GM23338 (cell line): Measurements from ENCODE around the gene COL4A2. TPM values are rescaled to one million over a fixed set of nuclear protein-coding genes. Genes with fewer than 3 reads are reported as not detected.

Source experiments
- ATAC-seq: fragments of 200-7000 bp; cut with Tn5 transposase; 3 replicates; pipeline ENCODE4 v1.9.1; 2020
- DNase-seq: peaks from one replicate; pipeline ENCODE4 v3.0.0-alpha.2; 2015; ENCODE audit warnings: low spot score
- H2AFZ ChIP-seq: fragments of 200-600 bp; sonication (generic); 2 replicates; pipeline ENCODE4 v1.8.0; 2016; ENCODE audit warnings: antibody characterized with exemption, mild to moderate bottlenecking, moderate library complexity
- H3F3A ChIP-seq: fragments of 200-600 bp; sonication (generic); replicated peaks from 2 replicates; pipeline ENCODE4 v1.8.0; 2017; ENCODE audit warnings: antibody characterized with exemption, mixed run types, low read depth
- H3K27ac ChIP-seq: fragments of 200-600 bp; sonication (generic); 2 replicates; pipeline ENCODE4 v1.6.1; 2016; ENCODE audit warnings: low read depth
- H3K27me3 ChIP-seq: fragments of 200-600 bp; sonication (generic); 2 replicates; pipeline ENCODE4 v1.8.0; 2016; ENCODE audit warnings: mild to moderate bottlenecking, mixed run types, moderate library complexity; ENCODE audit not compliant: insufficient read depth
- H3K36me3 ChIP-seq: fragments of 200-600 bp; sonication (generic); 2 replicates; pipeline ENCODE4 v1.8.0; 2016; ENCODE audit warnings: mild to moderate bottlenecking; ENCODE audit not compliant: insufficient read depth
- H3K4me1 ChIP-seq: fragments of 200-600 bp; sonication (generic); 2 replicates; pipeline ENCODE4 v1.8.0; 2016; ENCODE audit warnings: mild to moderate bottlenecking, moderate library complexity; ENCODE audit not compliant: insufficient read depth
- H3K4me2 ChIP-seq: fragments of 200-600 bp; sonication (generic); 2 replicates; pipeline ENCODE4 v1.7.1; 2017; ENCODE audit warnings: mixed run types
- H3K4me3 ChIP-seq: fragments of 200-600 bp; sonication (generic); 2 replicates; pipeline ENCODE4 v1.6.1; 2016; ENCODE audit warnings: mixed run types
- H3K79me2 ChIP-seq: fragments of 200-600 bp; sonication (generic); replicated peaks from 2 replicates; pipeline ENCODE4 v1.8.0; 2017; ENCODE audit warnings: mild to moderate bottlenecking; ENCODE audit not compliant: insufficient read depth
- H3K9me2 ChIP-seq: fragments of 200-600 bp; sonication (generic); 2 replicates; pipeline ENCODE4 v1.8.0; 2017; ENCODE audit not compliant: insufficient read depth
- H4K20me1 ChIP-seq: fragments of 200-600 bp; sonication (generic); replicated peaks from 2 replicates; pipeline ENCODE4 v1.8.0; 2017; ENCODE audit warnings: mild to moderate bottlenecking; ENCODE audit not compliant: insufficient read depth
- H3K27ac Mint-ChIP-seq: 2 replicates; pipeline ENCODE4 v1.8.0; 2020; ENCODE audit warnings: inconsistent platforms, mild to moderate bottlenecking, moderate library complexity, mixed read lengths
- H3K27me3 Mint-ChIP-seq: 3 replicates; pipeline ENCODE4 v1.8.0; 2022; ENCODE audit warnings: low read depth, mild to moderate bottlenecking, moderate library complexity, mixed read lengths, inconsistent platforms; ENCODE audit not compliant: insufficient read depth, poor library complexity
- H3K36me3 Mint-ChIP-seq: 3 replicates; pipeline ENCODE4 v1.8.0; 2021; ENCODE audit warnings: low read depth, mild to moderate bottlenecking, inconsistent platforms, moderate library complexity, mixed read lengths
- H3K4me1 Mint-ChIP-seq: 3 replicates; pipeline ENCODE4 v1.8.0; 2020; ENCODE audit warnings: mild to moderate bottlenecking, inconsistent platforms, mixed read lengths
- H3K4me3 Mint-ChIP-seq: 3 replicates; pipeline ENCODE4 v1.8.0; 2021; ENCODE audit warnings: moderate library complexity, mild to moderate bottlenecking, inconsistent platforms, mixed read lengths
- H3K9me3 Mint-ChIP-seq: 3 replicates; pipeline ENCODE4 v1.8.0; 2020; ENCODE audit warnings: moderate library complexity, mild to moderate bottlenecking, inconsistent platforms, mixed read lengths
- CREB1 ChIP-seq: fragments of 250-450 bp; sonication (Bioruptor Pico); IDR thresholded peaks from 2 replicates; pipeline ENCODE4 v1.5.0; 2020; ENCODE audit warnings: low read depth, mild to moderate bottlenecking, moderate library complexity
- JUNB ChIP-seq: IDR thresholded peaks from one replicate; pipeline ENCODE4 v1.6.1; 2016; ENCODE audit warnings: antibody characterized with exemption; ENCODE audit not compliant: unreplicated experiment
- NANOG ChIP-seq: IDR thresholded peaks from 2 replicates; pipeline ENCODE4 v1.6.1; 2016; ENCODE audit warnings: antibody characterized with exemption, borderline replicate concordance
- POLR2AphosphoS5 ChIP-seq: IDR thresholded peaks from 2 replicates; pipeline ENCODE4 v1.6.1; 2016; ENCODE audit warnings: antibody characterized with exemption, low read depth
- STAT1 ChIP-seq: IDR thresholded peaks from one replicate; pipeline ENCODE4 v1.6.1; 2016; ENCODE audit warnings: antibody characterized with exemption; ENCODE audit not compliant: unreplicated experiment
- ZNF114 ChIP-seq: fragments of 250-450 bp; sonication (Bioruptor Pico); IDR thresholded peaks from 2 replicates; pipeline ENCODE4 v1.5.0; 2020; ENCODE audit warnings: mild to moderate bottlenecking, moderate library complexity
- ZNF331 ChIP-seq: fragments of 250-450 bp; sonication (Bioruptor Pico); IDR thresholded peaks from 2 replicates; pipeline ENCODE4 v1.5.0; 2020; ENCODE audit warnings: low read depth, mild to moderate bottlenecking, moderate library complexity
- ZNF462 ChIP-seq: fragments of 250-450 bp; sonication (Bioruptor Pico); IDR thresholded peaks from 2 replicates; pipeline ENCODE4 v1.5.0; 2020; ENCODE audit warnings: mild to moderate bottlenecking, moderate library complexity
- polyA plus RNA-seq: library from polyadenylated mRNA; unstranded; fragments of >200 nt; fragmentation: Nextera tagmentation; extraction: Ambion mirVana; gene quantifications from 2 replicates; pipeline ENCODE4 v1.2.1, GENCODE V29; 2016
- total RNA-seq: library from RNA; depleted of rRNA; stranded (reverse); fragments of >200 nt; shearing (Covaris generic); gene quantifications from 2 replicates; pipeline ENCODE4 v1.2.3, GENCODE V29; 2014

The COL4A2 gene
- total and polyA plus RNA-seq, 2 experiments from 2014 or later: 37.4 to 131 TPM

DNA sequence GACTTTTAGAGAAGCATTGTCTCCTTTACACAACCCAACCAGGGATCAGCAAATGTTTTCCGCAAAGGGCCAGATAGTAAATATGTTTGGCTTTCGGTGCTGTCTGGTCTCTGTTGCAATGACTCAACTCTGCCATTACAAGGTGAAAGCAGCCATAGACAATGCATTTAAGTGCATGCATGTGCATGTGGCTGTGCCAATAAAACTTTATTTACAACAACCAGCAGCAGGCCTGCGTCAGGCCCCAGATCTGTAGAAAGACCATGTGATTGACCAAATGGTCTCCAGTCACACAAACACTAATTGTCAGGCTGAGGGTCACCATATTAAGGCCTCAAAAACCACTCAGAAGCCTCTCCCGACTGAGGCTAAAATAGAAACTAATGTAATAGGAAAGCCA lies 246.3 kb downstream of the COL4A2 start (continued):
- TF ChIP-seq ZNF462 (CRISPR knock-in tag): no peak
- no peak for TF ChIP-seq ZNF331
- TF ChIP-seq STAT1: no peak
- no peak for TF ChIP-seq CREB1 (CRISPR knock-in tag)
- TF ChIP-seq JUNB: no peak
- no peak for TF ChIP-seq NANOG
- TF ChIP-seq POLR2AphosphoS5: no peak
- no peak for TF ChIP-seq ZNF114 (CRISPR knock-in tag)

GRCh38 chr13:110554227-110554836 lies 247.2 kb downstream of the COL4A2 start:
- H3K27ac Mint-ChIP-seq: no peak overlapping the region
- TF ChIP-seq ZNF331: no peak
- no peak for TF ChIP-seq NANOG
- H3K9me3 Mint-ChIP-seq: 0 out of 3 replicates have a peak, but pooled peaks cover 3% of the 10 kb centered on the region
- H3K4me3 ChIP-seq: no peak overlapping the region
- peaks cover 11% of the 10 kb centered on the region for H3K4me1 Mint-ChIP-seq
- peaks cover 6% of the 10 kb centered on the region for H3K27me3 Mint-ChIP-seq
- no peak overlapping the region for H3K27ac ChIP-seq
- ATAC-seq (no peak), DNase-seq (no peak)
- no peak overlapping the region for H3K4me3 Mint-ChIP-seq
- H3K79me2 ChIP-seq: peaks cover 87% of the 10 kb centered on the region
- H4K20me1 ChIP-seq: peaks cover 26% of the 10 kb centered on the region
- no peaks in the 10 kb centered on the region for H3K27me3 ChIP-seq
- no peak overlapping the region for H2AFZ ChIP-seq
- no peaks in the 10 kb centered on the region for H3F3A ChIP-seq
- H3K4me1 ChIP-seq: peaks cover 2% of the 10 kb centered on the region
- no peaks in the 10 kb centered on the region for H3K9me2 ChIP-seq
- peaks cover 11% of the 10 kb centered on the region for H3K36me3 Mint-ChIP-seq
- peaks cover 4% of the 10 kb centered on the region; the same call in 1 of the 2 replicates for H3K36me3 ChIP-seq
- no peak overlapping the region for H3K4me2 ChIP-seq
